GM12864 (cell line): ENCODE data around the gene DBNDD1.

Experiments used
- DNase-seq: peaks from one replicate; pipeline ENCODE4 v3.0.0-alpha.2; 2011; ENCODE audit warnings: low read depth
- H3K4me3 ChIP-seq: 2 replicates; pipeline ENCODE4 v1.5.1; 2011; ENCODE audit warnings: mild to moderate bottlenecking, low read depth, low read length, control low read depth
- CTCF ChIP-seq: IDR thresholded peaks from 2 replicates; pipeline ENCODE4 v1.5.1; 2011; ENCODE audit warnings: low read depth, mild to moderate bottlenecking, moderate library complexity, low read length, control low read depth, inconsistent platforms; ENCODE audit errors: missing control alignments

Gene DBNDD1

GRCh38 chr16:89958068-89958467 lies 61.2 kb downstream of the DBNDD1 start:
- no peak for DNase-seq
- TF ChIP-seq CTCF, result no peak
- H3K4me3 ChIP-seq, result no peak overlapping the region

- no peak for TF ChIP-seq CTCF
- no peak for DNase-seq
- no peak overlapping the region for H3K4me3 ChIP-seq
These were observed 62.0 kb downstream of the DBNDD1 start for GRCh38 chr16:89957216-89957785.

- no peak overlapping the region for H3K4me3 ChIP-seq
- no peak for DNase-seq
- TF ChIP-seq CTCF, result no peak
These were observed 62.6 kb downstream of the DBNDD1 start for GRCh38 chr16:89956505-89957215.

- no peak for DNase-seq
- no peak for TF ChIP-seq CTCF
- no peak overlapping the region for H3K4me3 ChIP-seq
These were observed 64.1 kb downstream of the DBNDD1 start for GRCh38 chr16:89955001-89955685.
